ENCODE measurements around the gene PAK1IP1.

- TF ChIP-seq CTCF (IDR thresholded peaks at IDR 0.05) = no peak
- TF ChIP-seq POLR2A (IDR thresholded peaks at IDR 0.05) = no peak
Observed at GRCh38 chr6:10681795-10682194, 13.0 kb upstream of the PAK1IP1 start.

All from adrenal gland (tissue), 5 donors.